Right atrium auricular region (tissue), 2 donors: ENCODE measurements around the gene RNF224. TPM values are rescaled to one million over a fixed set of nuclear protein-coding genes. Genes with fewer than 3 reads are reported as not detected.

Source experiments
- DNase-seq: peaks from one replicate; pipeline ENCODE4 v3.0.0-alpha.2; 2019; ENCODE audit warnings: low spot score
- H3K27ac ChIP-seq, 2 donors: fragments of 200-600 bp; sonication (generic); 1 replicate in 1 of 2; 2 replicates in 1 of 2; pipeline ENCODE4 v1.5.1; 2016 to 2019
- H3K27me3 ChIP-seq, 2 donors: fragments of 200-600 bp; sonication (generic); one replicate each; pipeline versions ENCODE4 v1.5.1 to v1.6.0; 2017 to 2019
- H3K36me3 ChIP-seq: fragments of 200-600 bp; sonication (generic); one replicate; pipeline ENCODE4 v1.5.1; 2016
- H3K4me1 ChIP-seq, 2 donors: fragments of 200-600 bp; sonication (generic); one replicate each; pipeline versions ENCODE4 v1.5.1 to v1.6.0; 2017 to 2019
- H3K4me3 ChIP-seq, 2 donors: fragments of 200-600 bp; sonication (generic); 1 replicate in 1 of 2; 2 replicates in 1 of 2; pipeline ENCODE4 v1.5.1; 2017 to 2019; ENCODE audit warnings: mild to moderate bottlenecking in 1 of 2, moderate library complexity in 1 of 2
- H3K9me3 ChIP-seq, 2 donors: fragments of 200-600 bp; sonication (generic); one replicate each; pipeline ENCODE4 v1.5.1; 2019
- CTCF ChIP-seq, 2 donors: fragments of 200-600 bp; sonication (generic); IDR thresholded peaks; one replicate each; pipeline ENCODE4 v1.5.1; 2019; ENCODE audit warnings: antibody characterized with exemption in 2 of 2
- total RNA-seq, 2 donors: library from RNA; depleted of rRNA; stranded (reverse); fragments of >200 nt; gene quantifications; one replicate each; pipeline ENCODE4 v1.1.0, GENCODE V29; 2016

Gene RNF224
- total RNA-seq, 2 donors from 2014 or later: not detected

DNA sequence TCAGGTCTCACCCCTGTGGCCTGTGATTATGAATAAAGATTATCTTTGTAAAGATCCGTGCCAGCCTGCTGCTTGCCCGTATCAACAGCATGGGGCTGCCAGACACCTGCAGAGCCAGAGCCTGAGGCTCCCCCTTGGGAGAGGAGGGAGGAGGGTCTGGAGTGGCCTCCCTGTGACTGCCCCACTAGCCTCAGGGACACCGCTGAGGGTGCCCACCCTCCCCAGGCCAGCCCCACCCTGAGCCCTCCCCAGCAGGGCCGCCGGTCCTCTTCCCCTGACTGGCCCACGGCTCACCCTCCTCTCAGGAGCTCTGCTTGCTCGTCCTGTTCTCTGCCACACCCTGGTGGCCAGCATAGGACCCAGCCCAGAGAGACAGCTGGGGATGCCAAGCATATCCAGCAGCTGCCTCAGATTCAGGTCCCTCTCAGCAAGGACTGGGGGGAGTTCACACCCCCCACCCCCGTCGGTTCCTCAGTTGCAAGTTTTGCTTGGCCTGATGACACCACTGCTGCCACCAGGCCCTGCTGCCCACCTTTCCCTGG is 36.9 kb upstream of the RNF224 start:
- H3K27me3 ChIP-seq: no peaks in the 10 kb centered on the region
- TF ChIP-seq CTCF (IDR thresholded peaks at IDR 0.05): no peak
- H3K4me3 ChIP-seq: no peak overlapping the region
- peaks cover 0 to 61% of the 10 kb centered on the region in 2 donors for H3K4me1 ChIP-seq
- DNase-seq: no peak
- H3K9me3 ChIP-seq: no peaks in the 10 kb centered on the region
- peak overlapping the region in 1 of 2 donors; percentile 92 for H3K27ac ChIP-seq
- peaks cover 23% of the 10 kb centered on the region for H3K36me3 ChIP-seq

- TF ChIP-seq CTCF (IDR thresholded peaks at IDR 0.05): no peak
- peaks cover 14% of the 10 kb centered on the region for H3K36me3 ChIP-seq
- no peak for DNase-seq
- H3K4me1 ChIP-seq: peaks cover 0 to 63% of the 10 kb centered on the region in 2 donors
- no peak overlapping the region for H3K4me3 ChIP-seq
- no peak overlapping the region for H3K27ac ChIP-seq
- H3K9me3 ChIP-seq: no peaks in the 10 kb centered on the region
- no peaks in the 10 kb centered on the region for H3K27me3 ChIP-seq
Observed at GRCh38 chr9:137191245-137191644, 36.1 kb upstream of the RNF224 start.

GRCh38 chr9:137191691-137192447 is 35.4 kb upstream of the RNF224 start:
- H3K4me3 ChIP-seq: no peak overlapping the region
- H3K4me1 ChIP-seq: peaks cover 0 to 63% of the 10 kb centered on the region in 2 donors
- no peak for DNase-seq
- no peaks in the 10 kb centered on the region for H3K27me3 ChIP-seq
- no peak for TF ChIP-seq CTCF (IDR thresholded peaks at IDR 0.05)
- H3K36me3 ChIP-seq: peaks cover 13% of the 10 kb centered on the region
- H3K27ac ChIP-seq: no peak overlapping the region
- no peaks in the 10 kb centered on the region for H3K9me3 ChIP-seq

DNA sequence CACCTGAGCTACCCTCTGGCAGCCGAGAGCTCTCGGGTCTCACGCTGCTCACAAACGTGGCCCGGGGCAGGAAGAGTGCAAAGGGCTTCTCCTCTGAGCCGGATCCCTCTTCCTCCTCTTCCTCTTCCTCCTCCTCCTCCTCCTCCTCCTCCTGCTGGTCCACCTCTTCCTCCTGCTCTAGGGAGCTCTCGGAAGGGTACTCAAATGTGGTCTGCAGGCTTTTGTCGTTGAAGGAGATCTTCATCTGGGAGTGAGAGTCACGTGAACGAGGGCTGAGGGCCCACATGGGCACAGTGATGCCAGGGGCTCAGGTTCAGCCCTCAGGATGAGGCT is 34.9 kb upstream of the RNF224 start:
- Histone ChIP-seq H3K4me1 (peaks cover 0 to 63% of the 10 kb centered on the region in 2 donors), H3K4me3 (no peak overlapping the region), H3K9me3 (no peaks in the 10 kb centered on the region), H3K27me3 (no peaks in the 10 kb centered on the region), H3K36me3 (peaks cover 13% of the 10 kb centered on the region), H3K27ac (no peak overlapping the region)
- TF ChIP-seq CTCF (IDR thresholded peaks at IDR 0.05): no peak
- DNase-seq: no peak

- Histone ChIP-seq H3K4me3 (no peak overlapping the region), H3K27me3 (no peaks in the 10 kb centered on the region), H3K4me1 (peaks cover 0 to 63% of the 10 kb centered on the region in 2 donors), H3K36me3 (peaks cover 13% of the 10 kb centered on the region), H3K9me3 (no peaks in the 10 kb centered on the region), H3K27ac (no peak overlapping the region)
- TF ChIP-seq CTCF (IDR thresholded peaks at IDR 0.05): no peak
- DNase-seq: no peak
Observed at GRCh38 chr9:137192859-137193258, 34.4 kb upstream of the RNF224 start.
